ENCODE data around the gene LMAN1L.
A peak's percentile ranks its signal among the peaks of the same experiment; 100 is the strongest.

LMAN1L gene

DNA sequence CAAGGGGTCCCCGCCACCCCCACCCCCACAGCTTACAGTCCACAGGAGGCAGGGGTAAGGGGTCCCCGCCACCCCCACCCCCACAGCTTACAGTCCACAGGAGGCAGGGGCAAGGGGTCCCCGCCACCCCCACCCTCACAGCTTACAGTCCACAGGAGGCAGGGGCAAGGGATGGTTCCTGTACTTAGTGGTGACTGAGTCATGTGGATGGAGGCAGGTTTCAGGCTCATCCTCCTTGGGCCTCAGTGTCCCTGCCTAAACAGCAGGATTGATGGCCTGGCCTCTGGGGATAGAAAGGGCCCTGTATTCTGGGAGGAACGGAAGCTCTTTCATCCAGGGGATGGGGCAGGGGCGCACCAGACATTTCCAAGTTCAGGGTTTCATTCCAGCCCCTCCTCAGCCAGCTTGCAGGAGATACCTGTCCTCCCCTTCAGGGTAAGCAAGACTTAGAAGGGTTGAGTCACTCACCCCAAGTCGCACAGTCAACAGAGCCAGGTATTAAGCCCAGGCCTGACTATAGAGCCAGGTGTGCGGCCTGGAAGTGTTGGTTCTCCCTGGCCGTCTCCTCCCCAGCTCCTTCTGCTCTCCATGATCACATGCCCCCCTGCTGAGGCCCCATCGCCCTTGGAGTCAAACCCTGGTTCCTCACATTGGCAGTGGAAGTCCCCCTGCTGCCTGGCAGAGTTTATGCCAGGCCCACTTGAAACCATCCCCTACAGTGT, 18.2 kb upstream of the LMAN1L start:
- FAIRE-seq = no peak

GRCh38 chr15:74794970-74795349, 17.7 kb upstream of the LMAN1L start:
- FAIRE-seq = no peak

GRCh38 chr15:74795966-74796625, 16.5 kb upstream of the LMAN1L start:
- FAIRE-seq = no peak

DNA sequence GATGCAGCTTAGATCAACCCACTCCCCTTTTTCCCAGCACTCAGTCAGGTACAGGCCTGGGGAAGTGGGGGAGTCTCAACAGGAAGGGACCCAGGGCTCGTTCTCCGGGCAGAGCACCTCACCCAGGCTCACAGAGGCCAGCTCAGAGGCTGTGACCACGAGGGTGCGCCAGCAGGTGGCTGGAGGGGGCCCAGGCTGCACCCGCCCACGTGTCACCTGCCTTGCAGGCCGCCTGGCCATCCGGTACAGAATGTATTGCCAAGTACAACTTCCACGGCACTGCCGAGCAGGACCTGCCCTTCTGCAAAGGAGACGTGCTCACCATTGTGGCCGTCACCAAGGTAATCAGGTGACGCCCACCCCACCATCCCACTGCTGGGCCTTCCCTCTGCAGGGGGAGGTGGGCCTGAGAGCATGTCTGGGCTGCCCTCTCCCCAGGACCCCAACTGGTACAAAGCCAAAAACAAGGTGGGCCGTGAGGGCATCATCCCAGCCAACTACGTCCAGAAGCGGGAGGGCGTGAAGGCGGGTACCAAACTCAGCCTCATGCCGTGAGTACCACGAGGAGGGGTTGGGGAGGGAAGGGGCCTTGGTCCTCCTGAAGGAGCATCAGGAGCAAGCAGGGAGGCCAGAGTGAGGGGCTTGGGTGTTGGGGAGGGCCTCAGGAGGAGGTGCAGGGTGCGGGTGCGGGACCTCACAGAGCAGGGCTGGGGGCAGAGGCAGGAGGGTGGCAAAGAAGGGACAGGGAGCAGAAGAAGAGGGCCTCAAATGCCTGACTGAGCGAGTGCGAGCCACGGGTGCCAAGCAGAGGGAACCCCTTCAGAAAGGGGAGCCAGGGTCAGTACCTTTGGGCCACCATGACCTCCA, 14.0 kb upstream of the LMAN1L start:
- FAIRE-seq = no peak

GRCh38 chr15:74799255-74799855, 13.3 kb upstream of the LMAN1L start:
- no peak for FAIRE-seq

- no peak for FAIRE-seq
Observed at GRCh38 chr15:74799856-74800558, 12.6 kb upstream of the LMAN1L start.

DNA sequence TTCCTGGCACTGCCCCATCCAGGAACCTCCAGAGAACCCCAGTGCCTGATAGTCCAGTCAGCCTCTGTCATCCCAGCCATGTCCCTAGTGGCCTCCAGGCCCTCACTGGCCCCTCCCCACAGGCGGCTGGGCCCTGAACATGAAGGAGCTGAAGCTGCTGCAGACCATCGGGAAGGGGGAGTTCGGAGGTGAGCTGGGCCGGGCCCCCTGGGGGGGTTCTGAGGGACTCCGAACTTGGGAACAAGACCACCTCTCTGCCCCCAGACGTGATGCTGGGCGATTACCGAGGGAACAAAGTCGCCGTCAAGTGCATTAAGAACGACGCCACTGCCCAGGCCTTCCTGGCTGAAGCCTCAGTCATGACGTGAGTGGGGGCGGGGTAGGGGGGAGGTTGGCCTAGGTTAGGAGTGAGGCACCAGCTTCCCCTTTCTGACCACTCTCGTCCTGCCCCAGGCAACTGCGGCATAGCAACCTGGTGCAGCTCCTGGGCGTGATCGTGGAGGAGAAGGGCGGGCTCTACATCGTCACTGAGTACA, 12.0 kb upstream of the LMAN1L start:
- no peak for FAIRE-seq

DNA sequence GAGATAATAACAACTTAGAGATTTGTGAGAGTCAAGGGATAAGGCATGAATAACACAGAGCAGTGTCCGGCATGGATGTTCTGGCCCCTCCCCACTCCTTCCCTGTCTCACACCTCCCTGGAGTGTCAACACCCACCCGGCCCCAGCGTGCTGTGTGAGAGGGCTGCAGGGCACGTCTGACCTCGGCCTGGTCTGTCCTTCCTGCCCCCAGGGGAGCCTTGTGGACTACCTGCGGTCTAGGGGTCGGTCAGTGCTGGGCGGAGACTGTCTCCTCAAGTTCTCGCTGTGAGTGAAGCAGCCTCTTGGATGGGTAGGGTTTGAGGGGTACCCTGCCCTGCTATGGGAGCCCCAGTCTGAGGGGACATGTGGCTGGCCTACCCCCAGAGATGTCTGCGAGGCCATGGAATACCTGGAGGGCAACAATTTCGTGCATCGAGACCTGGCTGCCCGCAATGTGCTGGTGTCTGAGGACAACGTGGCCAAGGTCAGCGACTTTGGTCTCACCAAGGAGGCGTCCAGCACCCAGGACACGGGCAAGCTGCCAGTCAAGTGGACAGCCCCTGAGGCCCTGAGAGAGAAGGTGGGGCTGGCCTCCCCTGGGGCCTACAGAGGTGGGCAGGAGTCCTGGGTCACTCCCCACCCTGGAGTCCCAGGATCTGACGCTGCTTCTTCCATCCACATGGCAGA, 11.2 kb upstream of the LMAN1L start:
- FAIRE-seq = no peak

GRCh38 chr15:74802290-74802689, 10.3 kb upstream of the LMAN1L start:
- no peak for FAIRE-seq

DNA sequence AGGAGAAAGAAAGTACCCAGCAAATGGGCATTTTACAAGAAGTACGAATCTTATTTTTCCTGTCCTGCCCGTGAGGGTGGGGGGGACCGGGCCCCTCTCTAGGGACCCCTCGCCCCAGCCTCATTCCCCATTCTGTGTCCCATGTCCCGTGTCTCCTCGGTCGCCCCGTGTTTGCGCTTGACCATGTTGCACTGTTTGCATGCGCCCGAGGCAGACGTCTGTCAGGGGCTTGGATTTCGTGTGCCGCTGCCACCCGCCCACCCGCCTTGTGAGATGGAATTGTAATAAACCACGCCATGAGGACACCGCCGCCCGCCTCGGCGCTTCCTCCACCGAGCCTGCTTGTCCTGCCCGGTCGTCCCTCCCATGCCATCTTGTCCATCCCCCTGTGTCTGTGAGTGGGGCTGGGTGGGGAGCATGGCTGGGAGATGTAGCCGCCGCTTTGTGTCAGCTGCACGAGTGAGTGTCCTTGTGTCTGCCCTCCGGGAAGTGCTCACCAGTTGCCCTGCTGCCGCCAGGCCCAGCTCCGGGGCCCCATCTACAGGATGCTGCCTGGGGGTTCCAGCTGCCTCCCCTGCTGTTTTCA, 9.7 kb upstream of the LMAN1L start:
- no peak for FAIRE-seq

- FAIRE-seq = no peak
Observed at GRCh38 chr15:74804935-74805334, 7.7 kb upstream of the LMAN1L start.

GRCh38 chr15:74807282-74807681, 5.4 kb upstream of the LMAN1L start:
- no peak for FAIRE-seq

- FAIRE-seq = no peak
Observed at GRCh38 chr15:74808078-74808839, 4.4 kb upstream of the LMAN1L start.

DNA sequence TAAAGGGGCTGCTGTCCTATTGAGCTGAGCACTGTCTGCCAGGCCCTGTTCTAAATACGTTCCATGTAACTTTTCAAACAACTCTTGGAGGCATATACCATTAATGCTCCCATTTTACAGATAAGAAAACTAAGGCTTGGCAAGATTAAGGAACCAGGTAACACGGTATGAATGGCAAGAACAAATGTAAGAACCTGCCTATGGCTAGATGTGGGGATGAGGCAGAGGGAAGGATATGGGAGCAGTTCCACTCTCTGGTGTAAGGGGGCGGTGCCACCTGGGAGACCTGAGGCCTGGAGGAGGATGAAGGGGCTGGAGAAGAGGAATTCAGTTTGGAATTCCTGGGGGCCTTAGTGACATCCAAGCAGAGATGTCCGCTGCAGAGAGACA, 3.8 kb upstream of the LMAN1L start:
- no peak for FAIRE-seq

- FAIRE-seq = no peak
Observed at GRCh38 chr15:74809242-74809641, 3.4 kb upstream of the LMAN1L start.

DNA sequence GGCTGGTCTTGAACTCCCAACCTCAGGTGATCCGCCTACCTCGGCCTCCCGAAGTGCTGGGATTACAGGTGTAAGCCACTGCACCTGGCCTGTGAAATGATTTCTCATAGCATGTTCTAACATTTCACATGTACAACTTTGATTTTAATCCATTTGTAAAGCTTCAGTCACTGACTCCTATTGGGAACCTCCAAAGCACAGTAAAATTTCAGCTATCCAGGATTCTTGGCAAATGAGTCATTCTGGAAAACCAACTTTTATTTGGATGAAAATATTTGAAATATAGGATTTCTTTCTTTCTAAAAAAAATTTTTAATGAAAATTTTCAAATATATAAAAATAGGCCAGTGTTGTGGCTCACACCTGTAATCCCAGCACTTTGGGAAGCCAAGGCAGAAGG, 2.7 kb upstream of the LMAN1L start:
- peak; percentile 56 for FAIRE-seq

- FAIRE-seq = no peak
Observed at GRCh38 chr15:74815121-74815934, 2.7 kb downstream of the LMAN1L start.

GRCh38 chr15:74815961-74816360, 3.3 kb downstream of the LMAN1L start:
- FAIRE-seq = no peak

- no peak for FAIRE-seq
Observed at GRCh38 chr15:74816624-74817369, 4.2 kb downstream of the LMAN1L start.
